Cardiac fibroblast (primary cell): ENCODE results near the gene SCAMP4.

Experiments
- DNase-seq, 2 donors: peaks; one replicate each; pipeline versions ENCODE4 v3.0.0 to v3.0.0-alpha.2; 2010; ENCODE audit warnings: low read depth in 2 of 2
- H3K4me3 ChIP-seq, 2 donors: replicated peaks in 1 of 2; 1 replicate in 1 of 2; 2 replicates in 1 of 2; pipeline ENCODE4 v1.5.1; 2011; ENCODE audit warnings: low read depth in 2 of 2, low read length in 2 of 2, mild to moderate bottlenecking in 2 of 2, moderate library complexity in 1 of 2
- CTCF ChIP-seq: IDR thresholded peaks from one replicate; pipeline ENCODE4 v1.5.1; 2011; ENCODE audit warnings: low read depth, mild to moderate bottlenecking, low read length, inconsistent platforms

SCAMP4 gene

GRCh38 chr19:1863328-1863637 is 41.9 kb upstream of the SCAMP4 start, which contains the start of gene KLF16:
KLF16 (minus strand) TSS chr19:1863579; CDS start chr19:1863497, 82 bp downstream.
- TF ChIP-seq CTCF, result no peak
- DNase-seq, result no peak
- peak within 1 kb of the TSS; percentile 85 to 88 for H3K4me3 ChIP-seq

GRCh38 chr19:1863638-1864479 is 41.3 kb upstream of the SCAMP4 start:
- TF ChIP-seq CTCF, result no peak
- DNase-seq, result peak; percentile 94 to 98
- peak overlapping the region; percentile 84 to 88 for H3K4me3 ChIP-seq

GRCh38 chr19:1864480-1865171 is 40.6 kb upstream of the SCAMP4 start:
- DNase-seq, result peak; percentile 57 to 69
- peak; percentile 61 for TF ChIP-seq CTCF
- peak overlapping the region; percentile 57 to 84 for H3K4me3 ChIP-seq

GRCh38 chr19:1865172-1866010 is 39.8 kb upstream of the SCAMP4 start:
- TF ChIP-seq CTCF, result no peak
- peak overlapping the region; percentile 21 to 57 for H3K4me3 ChIP-seq
- DNase-seq, result no peak

- H3K4me3 ChIP-seq, result no peak overlapping the region
- no peak for TF ChIP-seq CTCF
- DNase-seq, result no peak
Observed at GRCh38 chr19:1866693-1867348, 38.4 kb upstream of the SCAMP4 start.

GRCh38 chr19:1867349-1867724 is 37.9 kb upstream of the SCAMP4 start:
- TF ChIP-seq CTCF, result no peak
- H3K4me3 ChIP-seq, result no peak overlapping the region

More at GRCh38 chr19:1867349-1867724, 37.9 kb upstream of the SCAMP4 start:
- DNase-seq, result no peak
